GM04504 (cell line): ENCODE data around the gene PHB1.
"Not testable (repeated sequence)": the region's sequence is repeated elsewhere in the genome, so short reads cannot be mapped to it uniquely, and the experiment has no call there.

ENCODE experiments used
- DNase-seq: peaks from one replicate; pipeline ENCODE4 v3.0.0-alpha.2; 2012; ENCODE audit warnings: low read depth

Gene PHB1

GRCh38 chr17:49439673-49440571 lies 25.2 kb upstream of the PHB1 start:
- DNase-seq: no peak

- DNase-seq: no peak
Measured at GRCh38 chr17:49439305-49439672, 24.6 kb upstream of the PHB1 start.

GRCh38 chr17:49438436-49439278 lies 24.0 kb upstream of the PHB1 start:
- no peak for DNase-seq

GRCh38 chr17:49437696-49438435 lies 23.2 kb upstream of the PHB1 start:
- no peak for DNase-seq

- no peak for DNase-seq
Measured at GRCh38 chr17:49436174-49436573, 21.5 kb upstream of the PHB1 start.

GRCh38 chr17:49435671-49436029 lies 21.0 kb upstream of the PHB1 start:
- DNase-seq: no peak

GRCh38 chr17:49434821-49435670 lies 20.4 kb upstream of the PHB1 start:
- no peak for DNase-seq

- no peak for DNase-seq
Measured at GRCh38 chr17:49433000-49433694, 18.5 kb upstream of the PHB1 start.

GRCh38 chr17:49431743-49432142 lies 17.1 kb upstream of the PHB1 start:
- DNase-seq: no peak

- DNase-seq: no peak
Measured at GRCh38 chr17:49425004-49425286, 10.3 kb upstream of the PHB1 start.

- not testable (repeated sequence) for DNase-seq
Measured at GRCh38 chr17:49424276-49425003, 9.8 kb upstream of the PHB1 start.

- no peak for DNase-seq
Measured at GRCh38 chr17:49422714-49423113, 8.0 kb upstream of the PHB1 start.

GRCh38 chr17:49419761-49420160 lies 5.1 kb upstream of the PHB1 start:
- DNase-seq: not testable (repeated sequence)

- not testable (repeated sequence) for DNase-seq
Measured at GRCh38 chr17:49418754-49419740, 4.4 kb upstream of the PHB1 start.

- no peak for DNase-seq
Measured at GRCh38 chr17:49414271-49414621, 436 bp downstream of the PHB1 start.

GRCh38 chr17:49409066-49409465 lies 5.6 kb downstream of the PHB1 start:
- DNase-seq: no peak

GRCh38 chr17:49407981-49408501 lies 6.6 kb downstream of the PHB1 start:
- no peak for DNase-seq

GRCh38 chr17:49407086-49407485 lies 7.6 kb downstream of the PHB1 start:
- DNase-seq: no peak

GRCh38 chr17:49406421-49407061 lies 8.1 kb downstream of the PHB1 start:
- no peak for DNase-seq
